Coronary artery (tissue), 2 donors: ENCODE data around the gene PCDH9.

Experiments
- DNase-seq: peaks from one replicate; pipeline ENCODE4 v3.0.0-alpha.2; 2017; ENCODE audit warnings: low spot score
- H3K27ac ChIP-seq, 2 donors: fragments of 200-600 bp; sonication (generic); one replicate each; pipeline ENCODE4 v1.5.1; 2016 to 2019
- H3K4me3 ChIP-seq: fragments of 200-600 bp; sonication (generic); 2 replicates; pipeline ENCODE4 v1.5.1; 2016; ENCODE audit warnings: mild to moderate bottlenecking, moderate library complexity
- CTCF ChIP-seq: fragments of 200-600 bp; sonication (generic); IDR thresholded peaks from one replicate; pipeline ENCODE4 v1.5.1; 2019; ENCODE audit warnings: antibody characterized with exemption

PCDH9 gene

GRCh38 chr13:67224148-67224846, 5.8 kb downstream of the PCDH9 start:
- H3K4me3 ChIP-seq: peak overlapping the region; percentile 52
- TF ChIP-seq CTCF: peak; percentile 42
- DNase-seq: no peak
- H3K27ac ChIP-seq: no peak overlapping the region

GRCh38 chr13:67223742-67224141, 6.4 kb downstream of the PCDH9 start:
- peak overlapping the region; percentile 52 for H3K4me3 ChIP-seq
- TF ChIP-seq CTCF: no peak
- no peak for DNase-seq
- H3K27ac ChIP-seq: no peak overlapping the region

GRCh38 chr13:67223024-67223423, 7.1 kb downstream of the PCDH9 start:
- DNase-seq: no peak
- TF ChIP-seq CTCF: no peak
- Histone ChIP-seq H3K4me3 (no peak overlapping the region), H3K27ac (no peak overlapping the region)

GRCh38 chr13:67221630-67222226, 8.4 kb downstream of the PCDH9 start:
- no peak for DNase-seq
- H3K4me3 ChIP-seq: peak overlapping the region; percentile 23
- no peak for TF ChIP-seq CTCF
- H3K27ac ChIP-seq: no peak overlapping the region

- Histone ChIP-seq H3K4me3 (no peak overlapping the region), H3K27ac (no peak overlapping the region)
- no peak for TF ChIP-seq CTCF
- DNase-seq: no peak
These were observed 11.0 kb downstream of the PCDH9 start for GRCh38 chr13:67219113-67219512.

GRCh38 chr13:67217880-67218279, 12.3 kb downstream of the PCDH9 start:
- no peak for TF ChIP-seq CTCF
- no peak for DNase-seq
- no peak overlapping the region for H3K4me3 ChIP-seq
- H3K27ac ChIP-seq: no peak overlapping the region

GRCh38 chr13:67216864-67217263, 13.3 kb downstream of the PCDH9 start:
- Histone ChIP-seq H3K27ac (no peak overlapping the region), H3K4me3 (no peak overlapping the region)
- no peak for DNase-seq
- no peak for TF ChIP-seq CTCF
